Measurements from ENCODE around the gene NCAM2. TPM values are rescaled to one million over a fixed set of nuclear protein-coding genes. Genes with fewer than 3 reads are reported as not detected.

NCAM2 gene
- total RNA-seq, 1 experiment from 2014 or later = not detected

- H3K9me3 ChIP-seq (replicated peaks) = no peaks in the 10 kb centered on the region
- no peaks in the 10 kb centered on the region for H3K4me1 ChIP-seq (replicated peaks)
- no peak for DNase-seq (ENCODE audit: low read depth in 1 of 2, low spot score in 2 of 2)
- H3K27me3 ChIP-seq (replicated peaks) = no peaks in the 10 kb centered on the region
- H3K4me3 ChIP-seq = no peak overlapping the region
- no peaks in the 10 kb centered on the region for H3K36me3 ChIP-seq
- no peak overlapping the region for H3K27ac ChIP-seq
These were observed 99.3 kb downstream of the NCAM2 start for GRCh38 chr21:21097466-21097865.

DNA sequence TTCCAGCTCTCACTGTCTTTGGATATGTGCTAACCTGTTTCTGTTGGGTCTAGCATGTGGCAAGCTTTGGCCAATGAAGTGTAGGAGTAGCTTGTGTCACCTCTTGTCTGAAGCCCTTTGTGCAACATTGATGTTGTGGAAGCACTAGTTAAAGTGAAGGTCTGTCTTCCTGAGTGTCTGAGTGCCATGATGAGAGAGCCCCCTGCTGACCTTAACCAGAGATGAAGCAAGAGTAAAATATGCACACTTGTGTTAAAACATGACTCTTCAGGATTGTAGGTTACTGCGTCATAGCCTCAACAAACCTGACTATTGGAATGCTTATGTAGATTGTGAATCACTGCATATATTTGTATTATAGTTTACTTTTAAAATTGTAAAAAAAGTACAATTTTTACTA is 103.7 kb downstream of the NCAM2 start:
- no peak overlapping the region for H3K4me3 ChIP-seq
- no peaks in the 10 kb centered on the region for H3K36me3 ChIP-seq
- H3K9me3 ChIP-seq (replicated peaks) = no peaks in the 10 kb centered on the region
- no peaks in the 10 kb centered on the region for H3K4me1 ChIP-seq (replicated peaks)
- no peaks in the 10 kb centered on the region for H3K27me3 ChIP-seq (replicated peaks)
- DNase-seq (ENCODE audit: low read depth in 1 of 2, low spot score in 2 of 2) = no peak
- H3K27ac ChIP-seq = no peak overlapping the region

- H3K4me1 ChIP-seq (replicated peaks) = no peaks in the 10 kb centered on the region
- H3K4me3 ChIP-seq = no peak overlapping the region
- H3K9me3 ChIP-seq (replicated peaks) = no peaks in the 10 kb centered on the region
- no peaks in the 10 kb centered on the region for H3K36me3 ChIP-seq
- no peak overlapping the region for H3K27ac ChIP-seq
- H3K27me3 ChIP-seq (replicated peaks) = no peaks in the 10 kb centered on the region
- DNase-seq (ENCODE audit: low read depth in 1 of 2, low spot score in 2 of 2) = no peak
These were observed 104.7 kb downstream of the NCAM2 start for GRCh38 chr21:21102896-21103295.

- Histone ChIP-seq H3K27ac (no peak overlapping the region), H3K9me3 (replicated peaks) (no peaks in the 10 kb centered on the region), H3K4me1 (replicated peaks) (no peaks in the 10 kb centered on the region), H3K36me3 (no peaks in the 10 kb centered on the region), H3K27me3 (replicated peaks) (no peaks in the 10 kb centered on the region), H3K4me3 (no peak overlapping the region)
- no peak for DNase-seq (ENCODE audit: low read depth in 1 of 2, low spot score in 2 of 2)
These were observed 105.5 kb downstream of the NCAM2 start for GRCh38 chr21:21103692-21104091.

DNA sequence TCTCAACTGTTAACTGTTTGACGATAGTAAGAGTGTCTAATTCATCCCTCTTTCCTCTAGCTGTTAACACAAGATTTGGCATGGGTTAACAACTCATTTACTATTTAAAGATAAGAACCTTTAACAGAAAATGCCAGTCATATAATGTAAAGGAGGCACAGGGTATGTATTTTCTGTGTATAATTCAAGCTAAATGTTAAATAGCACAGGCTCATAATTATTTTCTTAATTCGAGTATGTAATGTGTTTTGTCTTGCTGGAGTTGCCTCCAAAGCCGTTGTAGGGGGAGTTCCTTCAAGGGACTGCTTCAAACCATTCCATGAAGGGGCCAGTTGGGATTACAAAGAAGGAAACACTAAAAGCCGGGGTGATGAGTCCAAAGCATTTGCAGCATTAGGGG is 111.5 kb downstream of the NCAM2 start:
- Histone ChIP-seq H3K36me3 (no peaks in the 10 kb centered on the region), H3K4me1 (replicated peaks) (no peaks in the 10 kb centered on the region), H3K9me3 (replicated peaks) (no peaks in the 10 kb centered on the region), H3K27me3 (replicated peaks) (no peaks in the 10 kb centered on the region), H3K4me3 (no peak overlapping the region), H3K27ac (no peak overlapping the region)
- no peak for DNase-seq (ENCODE audit: low read depth in 1 of 2, low spot score in 2 of 2)

- Histone ChIP-seq H3K27ac (no peak overlapping the region), H3K4me1 (replicated peaks) (no peaks in the 10 kb centered on the region), H3K27me3 (replicated peaks) (no peaks in the 10 kb centered on the region), H3K36me3 (no peaks in the 10 kb centered on the region), H3K9me3 (replicated peaks) (no peaks in the 10 kb centered on the region), H3K4me3 (no peak overlapping the region)
- no peak for DNase-seq (ENCODE audit: low read depth in 1 of 2, low spot score in 2 of 2)
These were observed 113.2 kb downstream of the NCAM2 start for GRCh38 chr21:21111309-21111920.

GRCh38 chr21:21114461-21114860 is 116.3 kb downstream of the NCAM2 start:
- no peaks in the 10 kb centered on the region for H3K36me3 ChIP-seq
- no peaks in the 10 kb centered on the region for H3K27me3 ChIP-seq (replicated peaks)
- no peaks in the 10 kb centered on the region for H3K9me3 ChIP-seq (replicated peaks)
- no peak overlapping the region for H3K27ac ChIP-seq
- no peak overlapping the region for H3K4me3 ChIP-seq
- H3K4me1 ChIP-seq (replicated peaks) = no peaks in the 10 kb centered on the region
- DNase-seq (ENCODE audit: low read depth in 1 of 2, low spot score in 2 of 2) = no peak

DNA sequence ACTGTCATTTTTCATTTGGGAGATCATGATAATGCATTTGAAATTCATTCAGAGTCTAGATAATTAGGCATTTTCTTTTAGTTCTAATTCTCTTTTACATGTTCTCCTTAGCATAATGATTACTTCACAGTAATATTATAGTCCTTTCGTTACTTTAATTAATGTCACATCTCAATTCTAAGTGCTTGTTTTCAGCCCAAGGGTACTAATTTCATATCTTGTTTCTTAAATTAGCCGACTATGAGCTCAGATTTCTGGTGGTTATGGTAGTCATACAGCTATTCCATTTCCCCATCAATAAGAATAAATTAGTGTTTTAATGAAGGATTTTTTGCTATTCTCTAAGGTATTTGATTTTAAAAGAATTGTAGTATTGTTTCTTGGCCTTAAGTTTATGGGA is 120.9 kb downstream of the NCAM2 start:
- Histone ChIP-seq H3K9me3 (replicated peaks) (no peaks in the 10 kb centered on the region), H3K36me3 (no peaks in the 10 kb centered on the region), H3K4me1 (replicated peaks) (no peaks in the 10 kb centered on the region), H3K4me3 (no peak overlapping the region), H3K27ac (no peak overlapping the region), H3K27me3 (replicated peaks) (no peaks in the 10 kb centered on the region)
- DNase-seq (ENCODE audit: low read depth in 1 of 2, low spot score in 2 of 2) = no peak

DNA sequence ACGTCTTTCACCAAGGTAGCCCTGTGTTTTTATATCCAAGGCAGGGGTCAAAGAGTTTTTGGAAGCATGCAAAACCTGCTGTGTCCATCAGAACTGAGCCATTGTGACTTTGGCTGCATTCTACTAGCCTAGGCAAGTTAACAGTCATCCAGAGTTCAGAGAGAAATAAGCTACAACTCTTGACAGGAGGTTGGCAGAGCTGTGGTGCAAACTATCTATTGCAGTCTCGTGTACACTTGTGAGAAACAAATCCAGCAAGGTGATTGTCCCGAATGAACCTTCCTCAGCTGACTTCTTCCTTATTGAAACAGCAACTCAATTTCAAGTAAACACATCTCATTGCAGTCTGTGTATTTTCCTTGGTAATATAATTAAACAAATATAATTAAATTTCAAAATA is 124.5 kb downstream of the NCAM2 start:
- H3K9me3 ChIP-seq (replicated peaks) = no peaks in the 10 kb centered on the region
- no peak overlapping the region for H3K27ac ChIP-seq
- no peaks in the 10 kb centered on the region for H3K27me3 ChIP-seq (replicated peaks)
- no peak for DNase-seq (ENCODE audit: low read depth in 1 of 2, low spot score in 2 of 2)
- no peaks in the 10 kb centered on the region for H3K36me3 ChIP-seq
- no peak overlapping the region for H3K4me3 ChIP-seq
- no peaks in the 10 kb centered on the region for H3K4me1 ChIP-seq (replicated peaks)

GRCh38 chr21:21132390-21132789 is 134.2 kb downstream of the NCAM2 start:
- no peak overlapping the region for H3K4me3 ChIP-seq
- H3K9me3 ChIP-seq (replicated peaks) = no peaks in the 10 kb centered on the region
- no peaks in the 10 kb centered on the region for H3K27me3 ChIP-seq (replicated peaks)
- H3K27ac ChIP-seq = no peak overlapping the region
- DNase-seq (ENCODE audit: low read depth in 1 of 2, low spot score in 2 of 2) = no peak
- H3K36me3 ChIP-seq = no peaks in the 10 kb centered on the region
- no peaks in the 10 kb centered on the region for H3K4me1 ChIP-seq (replicated peaks)

DNA sequence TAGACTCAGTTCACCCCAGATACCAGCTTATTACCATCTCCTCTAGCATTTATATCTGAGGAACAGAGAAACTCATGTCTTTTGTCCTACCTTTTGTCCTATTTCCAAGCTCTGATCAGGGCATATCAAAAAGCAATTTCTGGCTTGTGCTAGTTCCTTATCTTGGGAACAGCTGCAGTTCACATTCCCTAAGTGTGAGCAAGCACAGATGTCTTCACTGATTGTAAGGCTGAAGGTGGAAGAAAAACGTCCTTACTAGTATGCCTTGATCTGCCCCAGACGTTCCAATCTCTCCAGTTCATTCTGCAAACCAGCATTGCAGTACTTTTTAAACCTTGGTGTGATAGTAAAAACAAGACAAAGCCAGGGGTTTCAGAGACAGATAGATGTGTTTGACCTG is 139.8 kb downstream of the NCAM2 start:
- Histone ChIP-seq H3K27ac (no peak overlapping the region), H3K27me3 (replicated peaks) (no peaks in the 10 kb centered on the region), H3K4me3 (no peak overlapping the region), H3K36me3 (no peaks in the 10 kb centered on the region), H3K9me3 (replicated peaks) (no peaks in the 10 kb centered on the region), H3K4me1 (replicated peaks) (no peaks in the 10 kb centered on the region)
- DNase-seq (ENCODE audit: low read depth in 1 of 2, low spot score in 2 of 2) = no peak

GRCh38 chr21:21146587-21147373 is 148.6 kb downstream of the NCAM2 start:
- no peak overlapping the region for H3K4me3 ChIP-seq
- H3K9me3 ChIP-seq (replicated peaks) = no peaks in the 10 kb centered on the region
- DNase-seq (ENCODE audit: low read depth in 1 of 2, low spot score in 2 of 2) = no peak
- no peaks in the 10 kb centered on the region for H3K4me1 ChIP-seq (replicated peaks)
- no peak overlapping the region for H3K27ac ChIP-seq
- no peaks in the 10 kb centered on the region for H3K36me3 ChIP-seq
- H3K27me3 ChIP-seq (replicated peaks) = no peaks in the 10 kb centered on the region

DNA sequence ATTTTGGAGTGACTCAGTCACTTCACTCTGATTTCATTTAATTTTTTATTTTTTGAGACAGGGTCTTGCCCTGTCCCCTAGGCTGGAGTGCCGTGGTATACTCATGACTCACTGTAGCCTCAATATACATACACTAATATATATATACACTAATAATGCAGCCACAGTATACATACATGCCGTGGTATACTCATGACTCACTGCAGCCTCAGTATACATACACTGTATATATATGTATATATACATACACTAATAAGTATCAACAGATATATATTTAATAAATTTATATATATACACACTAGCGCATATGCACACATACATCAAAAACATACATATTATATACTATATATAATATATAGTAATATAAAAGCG is 149.2 kb downstream of the NCAM2 start:
- Histone ChIP-seq H3K9me3 (replicated peaks) (no peaks in the 10 kb centered on the region), H3K4me3 (no peak overlapping the region), H3K36me3 (no peaks in the 10 kb centered on the region), H3K27me3 (replicated peaks) (no peaks in the 10 kb centered on the region), H3K4me1 (replicated peaks) (no peaks in the 10 kb centered on the region), H3K27ac (no peak overlapping the region)
- DNase-seq (ENCODE audit: low read depth in 1 of 2, low spot score in 2 of 2) = no peak

GRCh38 chr21:21148009-21148408 is 149.8 kb downstream of the NCAM2 start:
- H3K27ac ChIP-seq = no peak overlapping the region

GRCh38 chr21:21148514-21148913 is 150.3 kb downstream of the NCAM2 start:
- Histone ChIP-seq H3K36me3 (no peaks in the 10 kb centered on the region), H3K4me1 (replicated peaks) (no peaks in the 10 kb centered on the region), H3K27me3 (replicated peaks) (no peaks in the 10 kb centered on the region), H3K9me3 (replicated peaks) (no peaks in the 10 kb centered on the region), H3K27ac (no peak overlapping the region), H3K4me3 (no peak overlapping the region)
- DNase-seq (ENCODE audit: low read depth in 1 of 2, low spot score in 2 of 2) = no peak

More at GRCh38 chr21:21148009-21148408, 149.8 kb downstream of the NCAM2 start:
- H3K36me3 ChIP-seq = no peaks in the 10 kb centered on the region
- H3K9me3 ChIP-seq (replicated peaks) = no peaks in the 10 kb centered on the region
- H3K4me1 ChIP-seq (replicated peaks) = no peaks in the 10 kb centered on the region
- H3K4me3 ChIP-seq = no peak overlapping the region
- H3K27me3 ChIP-seq (replicated peaks) = no peaks in the 10 kb centered on the region
- no peak for DNase-seq (ENCODE audit: low read depth in 1 of 2, low spot score in 2 of 2)

Measured in SJSA1 (cell line).